Measurements from ENCODE around the gene CTTNBP2NL. TPM values are rescaled to one million over a fixed set of nuclear protein-coding genes. Genes with fewer than 3 reads are reported as not detected.

Gene CTTNBP2NL
- total RNA-seq, 1 experiment from 2014 or later, result 32.2 TPM

DNA sequence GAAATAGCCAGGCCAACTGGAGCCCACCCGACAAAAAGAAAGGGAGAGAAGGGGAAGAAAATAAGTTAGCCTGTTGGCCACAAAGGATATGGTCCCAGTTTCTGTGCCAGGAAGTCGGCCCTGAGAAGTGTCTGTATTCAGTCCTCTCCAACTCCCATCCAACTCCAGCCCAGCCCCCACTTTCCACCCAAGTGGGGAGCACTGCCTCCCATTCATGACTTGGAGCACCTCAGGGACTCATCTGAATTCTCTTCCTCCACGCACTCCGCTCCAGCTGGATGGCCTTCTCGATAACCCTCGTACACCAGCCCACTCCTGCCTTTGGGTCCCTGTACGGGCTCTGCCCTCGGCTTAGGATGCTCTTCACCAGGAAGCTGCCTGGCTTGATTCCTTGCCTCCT is 110.7 kb downstream of the CTTNBP2NL start:
- Histone ChIP-seq H3K9me2 (ENCODE audit: insufficient read depth) (no peaks in the 10 kb centered on the region), H3K4me2 (no peak overlapping the region), H3F3A (ENCODE audit: insufficient read depth, low read depth) (no peaks in the 10 kb centered on the region), H3K4me3 (no peak overlapping the region), H3K79me2 (ENCODE audit: low read depth) (no peaks in the 10 kb centered on the region), H3K36me3 (ENCODE audit: low read depth) (no peaks in the 10 kb centered on the region), H3K4me1 (replicated peaks; ENCODE audit: insufficient read depth) (0 out of 2 replicates have a peak, but pooled peaks cover 10% of the 10 kb centered on the region), H2AFZ (no peak overlapping the region), H3K9me3 (ENCODE audit: insufficient read depth, low read depth) (no peaks in the 10 kb centered on the region), H3K27ac (no peak overlapping the region), H4K20me1 (ENCODE audit: insufficient read depth) (no peaks in the 10 kb centered on the region), H3K27me3 (ENCODE audit: insufficient read depth, low read depth) (peaks cover 11% of the 10 kb centered on the region; the same call in 1 of the 2 replicates)
- intact Hi-C loops (cut with micrococcal nuclease; ENCODE audit: unreplicated experiment), result no loop called here
- CTCF ChIA-PET, result no interaction called here
- TF ChIP-seq EZH2 (IDR thresholded peaks at IDR 0.05; ENCODE audit: low read depth), result no peak
- TF ChIP-seq, protein P1, sequence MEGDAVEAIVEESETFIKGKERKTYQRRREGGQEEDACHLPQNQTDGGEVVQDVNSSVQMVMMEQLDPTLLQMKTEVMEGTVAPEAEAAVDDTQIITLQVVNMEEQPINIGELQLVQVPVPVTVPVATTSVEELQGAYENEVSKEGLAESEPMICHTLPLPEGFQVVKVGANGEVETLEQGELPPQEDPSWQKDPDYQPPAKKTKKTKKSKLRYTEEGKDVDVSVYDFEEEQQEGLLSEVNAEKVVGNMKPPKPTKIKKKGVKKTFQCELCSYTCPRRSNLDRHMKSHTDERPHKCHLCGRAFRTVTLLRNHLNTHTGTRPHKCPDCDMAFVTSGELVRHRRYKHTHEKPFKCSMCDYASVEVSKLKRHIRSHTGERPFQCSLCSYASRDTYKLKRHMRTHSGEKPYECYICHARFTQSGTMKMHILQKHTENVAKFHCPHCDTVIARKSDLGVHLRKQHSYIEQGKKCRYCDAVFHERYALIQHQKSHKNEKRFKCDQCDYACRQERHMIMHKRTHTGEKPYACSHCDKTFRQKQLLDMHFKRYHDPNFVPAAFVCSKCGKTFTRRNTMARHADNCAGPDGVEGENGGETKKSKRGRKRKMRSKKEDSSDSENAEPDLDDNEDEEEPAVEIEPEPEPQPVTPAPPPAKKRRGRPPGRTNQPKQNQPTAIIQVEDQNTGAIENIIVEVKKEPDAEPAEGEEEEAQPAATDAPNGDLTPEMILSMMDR (conservative IDR thresholded peaks at IDR 0.05), result no peak
- POLR2A ChIA-PET (ENCODE audit: unreplicated experiment), result no interaction called here
- no peak for DNase-seq
- no TSS peak for BruUV-seq (replicated peaks)

DNA sequence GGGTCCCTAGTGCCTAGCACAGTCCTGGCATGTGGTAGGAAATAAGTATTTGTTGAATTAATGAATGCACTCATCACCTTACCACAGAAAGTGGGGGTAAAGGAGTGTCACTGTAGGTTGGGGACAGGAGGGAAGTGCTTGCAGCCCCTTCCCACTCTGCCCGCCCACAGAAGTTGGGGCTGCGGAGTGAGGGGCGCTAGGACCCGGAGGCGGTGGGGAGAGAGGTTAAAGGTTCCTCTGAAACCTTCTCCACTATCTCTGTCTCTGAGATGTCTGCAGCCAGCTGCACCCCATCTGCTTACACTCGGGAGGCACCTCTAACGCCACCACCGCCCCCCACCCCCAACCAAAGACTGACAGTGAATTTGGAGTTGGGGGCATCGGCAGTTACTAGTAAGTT is 111.3 kb downstream of the CTTNBP2NL start:
- intact Hi-C loops (cut with micrococcal nuclease; ENCODE audit: unreplicated experiment), result no loop called here
- peaks cover 11% of the 10 kb centered on the region; the same call in 1 of the 2 replicates for H3K27me3 ChIP-seq (ENCODE audit: insufficient read depth, low read depth)
- H3K4me1 ChIP-seq (replicated peaks; ENCODE audit: insufficient read depth), result 0 out of 2 replicates have a peak, but pooled peaks cover 10% of the 10 kb centered on the region
- no peak for TF ChIP-seq EZH2 (IDR thresholded peaks at IDR 0.05; ENCODE audit: low read depth)
- TF ChIP-seq, protein P1 (conservative IDR thresholded peaks at IDR 0.05), result no peak
- no peaks in the 10 kb centered on the region for H3K79me2 ChIP-seq (ENCODE audit: low read depth)
- no peaks in the 10 kb centered on the region for H4K20me1 ChIP-seq (ENCODE audit: insufficient read depth)
- no peaks in the 10 kb centered on the region for H3F3A ChIP-seq (ENCODE audit: insufficient read depth, low read depth)
- CTCF ChIA-PET, result no interaction called here
- H3K27ac ChIP-seq, result no peak overlapping the region
- DNase-seq, result no peak
- peak overlapping the region; percentile 71; the same call in 1 of the 2 replicates for H3K4me3 ChIP-seq
- no peaks in the 10 kb centered on the region for H3K9me3 ChIP-seq (ENCODE audit: insufficient read depth, low read depth)
- no peak overlapping the region for H2AFZ ChIP-seq
- peak overlapping the region; percentile 93 for H3K4me2 ChIP-seq
- no TSS peak for BruUV-seq (replicated peaks)
- POLR2A ChIA-PET (ENCODE audit: unreplicated experiment), result no interaction called here
- no peaks in the 10 kb centered on the region for H3K9me2 ChIP-seq (ENCODE audit: insufficient read depth)
- H3K36me3 ChIP-seq (ENCODE audit: low read depth), result no peaks in the 10 kb centered on the region

DNA sequence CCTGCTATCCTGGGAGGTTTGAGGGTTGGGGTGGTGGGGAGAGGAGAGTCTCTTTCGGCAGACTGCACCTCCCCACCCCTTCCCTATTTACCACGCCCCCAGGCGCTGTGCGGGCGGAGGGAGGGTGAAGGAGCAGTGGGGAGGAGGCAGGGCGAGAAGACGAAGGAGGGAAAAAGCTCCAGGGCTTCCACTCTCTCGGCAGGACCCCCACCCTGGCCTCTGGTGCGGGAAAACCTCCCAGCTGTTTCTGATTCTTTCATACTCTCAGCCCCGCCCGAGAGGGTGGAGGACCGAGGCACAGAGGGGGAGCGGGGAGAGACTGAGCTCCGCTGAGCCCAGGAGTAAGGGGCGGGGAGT is 111.9 kb downstream of the CTTNBP2NL start:
- CTCF ChIA-PET, result no interaction called here
- intact Hi-C loops (cut with micrococcal nuclease; ENCODE audit: unreplicated experiment), result no loop called here

More for the DNA sequence above, 111.9 kb downstream of the CTTNBP2NL start:
- Histone ChIP-seq H3K27ac (no peak overlapping the region), H3K79me2 (ENCODE audit: low read depth) (no peaks in the 10 kb centered on the region), H3K9me2 (ENCODE audit: insufficient read depth) (no peaks in the 10 kb centered on the region), H3K36me3 (ENCODE audit: low read depth) (no peaks in the 10 kb centered on the region), H3K4me3 (peak overlapping the region; percentile 71), H3K4me1 (replicated peaks; ENCODE audit: insufficient read depth) (0 out of 2 replicates have a peak, but pooled peaks cover 10% of the 10 kb centered on the region), H3K9me3 (ENCODE audit: insufficient read depth, low read depth) (no peaks in the 10 kb centered on the region), H4K20me1 (ENCODE audit: insufficient read depth) (no peaks in the 10 kb centered on the region), H3F3A (ENCODE audit: insufficient read depth, low read depth) (no peaks in the 10 kb centered on the region), H3K27me3 (ENCODE audit: insufficient read depth, low read depth) (peaks cover 11% of the 10 kb centered on the region; the same call in 1 of the 2 replicates), H3K4me2 (peak overlapping the region; percentile 93), H2AFZ (peak overlapping the region; percentile 89)
- POLR2A ChIA-PET (ENCODE audit: unreplicated experiment), result no interaction called here
- BruUV-seq (replicated peaks), result no TSS peak
- no peak for TF ChIP-seq EZH2 (IDR thresholded peaks at IDR 0.05; ENCODE audit: low read depth)
- TF ChIP-seq, protein P1 (conservative IDR thresholded peaks at IDR 0.05), result no peak
- no peak for DNase-seq

All from PC-9 (cell line).